HG03045 (cell line): ENCODE results near the gene STX8.

Experiments used
- ATAC-seq: cut with Tn5 transposase; IDR thresholded peaks from one replicate; pipeline ENCODE4 v1.9.1; 2021; ENCODE audit warnings: mild to moderate bottlenecking, moderate library complexity; ENCODE audit not compliant: unreplicated experiment

The STX8 gene

GRCh38 chr17:9244066-9245052, 331.3 kb downstream of the STX8 start:
- ATAC-seq: no peak

DNA sequence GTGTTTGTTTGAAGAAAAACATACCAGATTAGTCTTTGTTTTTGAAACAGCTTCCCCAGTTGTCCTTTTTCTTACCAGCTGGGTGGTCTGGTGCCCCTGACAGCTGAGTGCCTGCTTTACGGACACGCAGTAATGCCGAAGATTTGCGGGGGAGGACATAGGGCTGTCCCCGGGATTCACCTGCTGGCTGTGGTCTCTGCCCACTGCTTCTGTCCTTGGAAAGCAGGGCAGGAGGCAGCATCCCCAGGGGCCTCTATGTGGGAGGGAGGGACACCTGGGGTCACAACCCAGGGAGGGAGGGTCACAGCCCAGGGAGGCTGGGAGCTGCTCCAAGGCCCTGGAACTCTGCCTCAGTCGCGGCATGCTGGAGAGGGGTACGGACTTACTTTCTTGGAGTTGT, 332.6 kb downstream of the STX8 start:
- no peak for ATAC-seq

DNA sequence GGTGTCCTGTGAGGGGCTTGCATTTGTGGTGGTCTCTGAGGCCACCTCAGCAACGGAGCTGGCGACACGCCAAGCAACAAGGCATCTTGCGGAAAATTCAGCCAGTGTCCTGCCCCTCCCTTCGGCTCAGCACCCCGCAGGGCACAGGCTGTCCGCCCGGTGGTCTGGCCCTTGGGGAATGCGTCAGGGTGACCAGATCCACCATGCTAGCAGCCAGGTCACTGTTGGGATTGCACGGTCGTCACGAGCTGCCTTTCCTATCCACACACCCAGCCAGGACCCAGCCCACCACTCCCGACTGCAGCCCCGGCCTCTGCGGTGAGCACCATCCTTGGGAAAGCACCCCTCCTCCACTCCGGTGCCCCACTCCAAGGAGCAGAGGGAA, 333.1 kb downstream of the STX8 start:
- no peak for ATAC-seq

DNA sequence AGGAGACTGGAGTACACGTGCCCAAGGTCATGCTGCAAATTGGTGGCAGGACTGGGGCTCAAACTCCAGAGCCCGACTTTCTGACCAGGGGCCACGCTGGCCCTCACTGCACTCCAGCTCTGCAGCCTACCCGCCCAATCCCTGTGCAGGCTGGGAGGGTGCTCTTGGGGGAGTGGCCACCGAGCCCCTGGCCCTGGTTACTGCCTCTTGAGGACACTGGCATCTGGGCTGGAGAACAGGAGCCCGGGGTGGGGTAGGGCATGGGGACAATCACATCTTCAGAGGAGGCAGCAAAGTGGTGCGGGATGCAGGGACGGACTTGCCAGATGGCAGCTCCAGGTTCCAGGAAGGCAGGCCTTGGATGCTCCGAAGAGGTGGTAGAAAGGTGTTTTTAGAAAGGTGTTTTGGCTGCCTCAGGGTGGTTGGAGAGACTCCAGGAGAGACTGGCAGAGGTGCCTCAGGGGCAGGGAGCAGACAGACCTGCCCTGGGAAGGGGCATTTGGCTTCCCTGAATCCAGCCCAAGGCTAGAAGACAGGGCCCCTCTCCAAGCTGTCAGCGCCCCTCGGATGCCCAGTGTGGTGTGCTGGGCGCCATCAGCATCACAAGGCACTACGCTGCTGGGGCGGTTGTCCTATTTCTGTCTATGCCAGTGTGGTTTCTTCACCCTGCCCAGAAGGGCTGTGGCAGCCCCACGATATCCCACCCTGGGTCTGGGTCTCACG, 333.7 kb downstream of the STX8 start:
- no peak for ATAC-seq

- no peak for ATAC-seq
Observed at GRCh38 chr17:9241371-9241712, 334.3 kb downstream of the STX8 start.

- ATAC-seq: no peak
Observed at GRCh38 chr17:9240659-9241370, 334.8 kb downstream of the STX8 start.

GRCh38 chr17:9239793-9240658, 335.6 kb downstream of the STX8 start:
- ATAC-seq: no peak

DNA sequence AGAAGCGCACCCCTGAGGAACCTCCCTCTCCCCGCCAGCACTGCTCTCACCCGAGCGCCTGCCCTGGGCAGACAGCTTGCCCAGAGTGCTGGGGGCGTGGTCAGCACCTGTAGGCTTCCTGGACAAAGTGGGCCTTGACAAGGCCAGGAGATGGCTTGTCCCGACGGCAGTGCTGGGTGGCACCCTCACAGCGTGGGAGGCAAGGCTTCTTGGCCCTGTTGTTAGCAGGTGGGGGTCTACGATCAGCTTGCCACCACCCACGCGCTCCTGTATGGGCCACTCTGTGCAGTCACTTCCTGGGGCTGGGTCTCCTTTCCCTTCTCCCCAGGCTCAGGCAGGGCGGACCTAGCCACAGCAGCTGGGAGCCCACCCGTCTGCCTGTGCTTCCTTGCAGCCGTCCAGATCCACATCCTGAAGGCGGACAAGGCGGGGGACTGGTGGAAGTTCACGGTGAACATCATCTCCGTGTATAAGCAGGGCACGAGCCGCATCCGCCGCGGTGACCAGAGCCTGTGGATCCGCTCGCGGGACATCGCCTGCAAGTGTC, 336.3 kb downstream of the STX8 start:
- ATAC-seq: no peak

GRCh38 chr17:9238340-9239245, 337.0 kb downstream of the STX8 start:
- no peak for ATAC-seq

DNA sequence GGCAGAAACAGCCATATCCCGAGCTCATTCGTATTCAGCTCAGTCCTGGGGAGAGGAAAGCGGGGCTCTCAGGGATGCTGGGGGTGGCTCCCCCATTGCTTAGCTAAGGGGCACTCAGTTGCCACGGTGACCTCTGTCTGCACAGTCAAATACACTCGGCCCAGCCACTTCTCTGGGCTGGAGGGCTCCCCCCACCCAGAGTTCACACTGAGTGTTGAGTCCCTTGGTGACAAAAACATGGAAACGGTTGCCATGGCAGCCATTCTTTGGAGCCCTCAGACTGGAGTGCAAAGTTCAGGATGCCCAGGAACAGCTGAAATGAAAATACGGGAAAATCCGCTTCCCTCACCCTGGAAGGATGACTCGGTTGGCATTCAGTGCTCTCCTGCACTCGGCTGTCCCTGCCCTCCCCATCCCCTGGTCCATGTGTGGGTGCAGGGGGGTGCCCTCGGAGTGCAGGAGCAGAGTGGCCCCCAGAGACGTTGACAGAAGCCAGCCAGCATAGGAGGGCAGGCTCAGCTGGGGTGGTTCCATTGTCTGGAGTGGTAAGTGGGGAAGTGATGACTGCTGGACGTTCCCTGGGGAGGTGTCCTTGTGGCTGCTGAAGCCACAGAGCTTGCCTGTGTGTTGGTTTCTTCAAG, 337.8 kb downstream of the STX8 start:
- ATAC-seq: no peak

DNA sequence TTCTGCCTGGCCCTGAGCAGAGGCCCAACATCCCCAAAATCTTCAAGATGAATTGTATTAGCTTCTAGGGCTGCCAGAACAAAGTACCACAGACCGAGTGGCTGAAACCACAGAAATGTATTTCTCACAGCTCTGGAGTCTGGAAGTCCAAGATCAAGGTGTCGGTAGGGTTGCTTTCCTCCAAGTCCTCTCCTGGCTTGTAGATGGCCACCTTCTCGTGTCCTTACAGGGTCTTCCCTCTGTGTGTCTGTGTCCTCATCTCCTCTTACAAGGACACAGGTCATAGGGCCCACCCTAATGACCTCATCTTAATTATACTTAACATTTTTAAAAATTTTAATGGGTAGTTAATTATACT, 338.6 kb downstream of the STX8 start:
- no peak for ATAC-seq

DNA sequence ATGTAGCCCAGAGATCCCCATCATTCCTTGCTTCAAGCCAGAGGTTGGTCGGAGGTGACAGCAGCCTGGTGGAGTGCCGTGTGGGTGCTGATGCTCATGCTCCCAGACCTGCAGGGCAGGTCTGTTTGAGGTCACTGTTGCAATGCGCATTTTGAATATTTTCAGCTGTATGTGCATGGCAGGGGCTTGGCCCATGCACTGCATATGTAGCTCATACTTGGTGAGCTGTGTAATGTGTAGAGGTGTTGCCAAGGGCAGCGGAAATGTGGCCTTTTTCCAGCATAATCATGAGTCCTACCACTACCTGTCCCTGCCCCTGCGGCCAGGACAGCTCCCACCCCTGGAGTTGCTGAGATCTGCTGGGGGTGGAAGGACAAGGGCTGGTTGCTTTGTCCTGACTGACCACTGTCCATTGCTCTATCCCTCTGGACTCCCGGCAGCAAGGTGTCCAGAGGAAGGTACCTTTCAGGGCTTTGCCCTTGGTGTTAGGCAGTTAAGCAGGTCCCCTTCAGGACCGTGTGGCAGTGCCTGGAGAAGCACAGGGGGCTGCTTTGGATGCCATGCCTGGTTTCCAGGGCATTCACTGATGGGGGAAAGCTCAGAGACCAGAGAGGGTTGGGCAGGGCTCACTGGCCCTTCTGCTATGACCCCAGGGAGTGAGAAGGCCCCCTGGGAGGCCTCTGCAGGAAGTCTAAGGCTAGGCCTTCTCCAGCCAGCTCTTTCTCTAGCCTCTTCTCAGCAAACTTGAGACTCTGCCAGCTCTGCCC, 339.2 kb downstream of the STX8 start:
- no peak for ATAC-seq

DNA sequence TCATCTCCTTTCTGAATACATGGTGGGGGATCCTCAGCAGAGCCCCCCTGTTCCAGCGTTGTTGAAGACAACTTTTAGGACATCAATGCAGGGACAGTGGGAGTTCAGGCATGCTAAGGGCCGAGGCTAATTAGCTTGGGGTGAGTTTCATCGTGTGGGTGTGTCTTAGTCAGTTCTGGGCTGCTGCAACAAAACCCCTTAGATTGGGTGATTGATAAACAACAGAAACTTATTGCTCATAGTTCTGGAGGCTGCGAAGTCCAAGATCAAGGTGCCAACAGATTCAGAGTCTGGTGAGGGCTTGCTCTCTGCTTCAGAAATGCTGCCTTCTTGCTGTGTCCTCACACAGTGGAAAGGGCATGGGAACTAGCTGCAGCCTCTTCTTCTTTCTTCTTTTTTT, 340.3 kb downstream of the STX8 start:
- ATAC-seq: no peak

DNA sequence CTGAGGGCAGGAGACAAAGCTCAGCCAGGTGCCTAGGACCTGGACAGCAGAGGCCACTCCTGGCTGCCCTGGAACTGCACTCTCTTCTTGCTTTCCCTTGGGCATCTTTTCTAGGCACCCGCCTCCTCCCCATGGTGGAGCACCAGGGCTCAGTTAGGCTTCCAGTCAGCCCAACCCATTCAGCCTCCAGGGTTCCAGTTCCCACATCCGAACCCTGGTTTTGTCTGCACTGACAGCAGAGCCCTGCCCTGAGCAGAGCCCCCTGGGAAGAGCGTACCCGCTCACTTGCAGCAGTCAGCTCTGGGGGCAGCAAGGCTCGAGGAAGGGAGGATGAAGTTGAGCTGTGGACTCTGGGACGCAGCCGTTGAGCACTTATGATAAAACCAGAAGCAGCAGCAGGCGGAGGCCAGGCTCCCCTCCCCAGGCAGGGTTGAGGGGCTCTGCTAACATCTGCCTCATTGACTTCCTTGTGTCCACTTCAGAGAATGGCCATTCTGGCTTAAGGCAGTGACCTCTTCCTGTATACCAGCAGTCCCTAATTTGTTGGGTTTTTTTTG, 341.2 kb downstream of the STX8 start:
- no peak for ATAC-seq

DNA sequence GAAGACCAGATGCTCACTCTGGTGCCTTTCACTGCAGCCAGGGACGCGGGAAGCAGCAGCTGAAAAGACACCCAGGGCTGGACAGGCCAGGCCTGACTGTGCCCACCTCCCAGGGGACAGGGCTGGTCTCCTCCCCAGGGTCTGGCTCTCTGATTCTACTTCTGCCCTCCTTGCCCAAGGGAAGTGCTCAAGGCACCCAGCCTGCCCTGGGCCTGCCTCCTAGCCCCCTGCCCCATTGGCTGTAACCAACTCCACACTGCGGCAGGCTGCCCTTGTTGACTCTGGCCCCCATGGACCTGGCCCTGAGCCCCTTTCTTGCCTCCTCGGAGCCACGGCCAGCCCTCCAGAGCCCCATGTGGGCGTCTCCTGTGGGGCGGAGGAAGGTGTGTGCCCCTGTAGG, 341.9 kb downstream of the STX8 start:
- no peak for ATAC-seq

DNA sequence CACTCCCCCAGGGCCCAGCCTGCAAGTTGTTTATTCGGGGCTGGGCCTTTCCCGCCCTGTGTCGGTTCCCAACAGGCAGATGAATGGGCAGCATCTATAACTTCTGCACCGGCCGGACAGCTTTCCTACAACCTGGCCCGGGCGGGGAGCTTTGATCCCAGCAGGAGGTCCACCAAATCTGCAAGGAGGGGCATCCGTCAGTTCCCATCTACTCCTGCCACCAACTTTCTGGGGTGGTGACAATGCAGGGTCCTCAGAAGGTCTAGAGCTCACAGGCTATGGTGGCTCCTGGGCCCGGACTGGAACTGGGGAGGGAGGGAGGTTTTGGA, 342.4 kb downstream of the STX8 start:
- ATAC-seq: no peak

- no peak for ATAC-seq
Observed at GRCh38 chr17:9232591-9233270, 342.9 kb downstream of the STX8 start.

DNA sequence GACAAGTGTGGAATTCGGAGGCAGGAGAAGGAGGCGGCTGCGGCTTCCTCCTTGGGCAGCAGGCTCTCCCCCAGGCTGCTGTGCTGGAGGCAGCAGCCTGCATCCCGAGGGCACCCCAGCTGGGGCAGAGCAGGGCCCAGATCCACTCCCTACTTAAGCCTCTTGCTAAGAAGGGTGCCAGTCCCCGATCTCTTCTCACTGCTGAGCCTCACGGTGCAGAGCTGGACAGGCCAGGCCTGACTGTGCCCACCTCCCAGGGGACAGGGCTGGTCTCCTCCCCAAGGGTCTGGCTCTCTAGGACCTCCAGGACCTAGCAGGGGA, 343.5 kb downstream of the STX8 start:
- no peak for ATAC-seq
